NCI-H1417 (cell line): ENCODE measurements around the gene NPC1.
A peak's percentile ranks its signal among the peaks of the same experiment; 100 is the strongest.
"Not testable (repeated sequence)": the region's sequence is repeated elsewhere in the genome, so short reads cannot be mapped to it uniquely, and the experiment has no call there.

ENCODE experiments used
- DNase-seq, 3 experiments: peaks; one replicate each; lab custom pipeline; 2025; lab: John Stamatoyannopoulos, UW

The NPC1 gene

GRCh38 chr18:23523429-23524212 is 62.7 kb downstream of the NPC1 start:
- no peak for DNase-seq

GRCh38 chr18:23521907-23522306 is 64.4 kb downstream of the NPC1 start:
- no peak for DNase-seq

- no peak for DNase-seq
Measured at GRCh38 chr18:23521271-23521670, 65.0 kb downstream of the NPC1 start.

- DNase-seq, result no peak
Measured at GRCh38 chr18:23519734-23520133, 66.6 kb downstream of the NPC1 start.

GRCh38 chr18:23515911-23516546 is 70.3 kb downstream of the NPC1 start:
- DNase-seq, result peak; percentile 55 to 87 (median 59)

GRCh38 chr18:23512641-23513040 is 73.7 kb downstream of the NPC1 start:
- DNase-seq, result no peak

GRCh38 chr18:23512216-23512615 is 74.1 kb downstream of the NPC1 start:
- DNase-seq, result not testable (repeated sequence)

GRCh38 chr18:23510923-23511322 is 75.4 kb downstream of the NPC1 start:
- not testable (repeated sequence) for DNase-seq

- DNase-seq, result no peak
Measured at GRCh38 chr18:23506393-23506792, 79.9 kb downstream of the NPC1 start.

GRCh38 chr18:23504720-23505119 is 81.6 kb downstream of the NPC1 start:
- no peak for DNase-seq

GRCh38 chr18:23503963-23504344 is 82.4 kb downstream of the NPC1 start:
- DNase-seq, result no peak

- peak; percentile 91 to 98 (median 97) for DNase-seq
Measured at GRCh38 chr18:23503038-23503962, 83.0 kb downstream of the NPC1 start, which contains the start of gene RMC1. Gene RMC1 (plus strand): TSS chr18:23503511. CDS start chr18:23503619, 108 bp downstream.

- no peak for DNase-seq
Measured at GRCh38 chr18:23502516-23503037, 83.7 kb downstream of the NPC1 start.

- DNase-seq, result no peak
Measured at GRCh38 chr18:23501626-23502025, 84.7 kb downstream of the NPC1 start.

- no peak for DNase-seq
Measured at GRCh38 chr18:23499291-23499781, 87.0 kb downstream of the NPC1 start.

- peak; percentile 47 to 73 (median 54) for DNase-seq
Measured at GRCh38 chr18:23498877-23499276, 87.4 kb downstream of the NPC1 start.

GRCh38 chr18:23498117-23498516 is 88.2 kb downstream of the NPC1 start:
- no peak for DNase-seq

- DNase-seq, result peak in 2 of 3 experiments; percentile 57 to 78
Measured at GRCh38 chr18:23495723-23496440, 90.4 kb downstream of the NPC1 start.

- DNase-seq, result peak in 2 of 3 experiments; percentile 6 to 22
Measured at GRCh38 chr18:23494992-23495391, 91.3 kb downstream of the NPC1 start.

GRCh38 chr18:23493654-23494053 is 92.7 kb downstream of the NPC1 start:
- DNase-seq, result peak in 2 of 3 experiments; percentile 7 to 18

- not testable (repeated sequence) for DNase-seq
Measured at GRCh38 chr18:23489586-23489985, 96.7 kb downstream of the NPC1 start.
